GM13976 (cell line): Measurements from ENCODE around the gene PLEKHG5.
"Not testable (repeated sequence)": the region's sequence is repeated elsewhere in the genome, so short reads cannot be mapped to it uniquely, and the experiment has no call there.

Experiments
- DNase-seq: peaks from one replicate; pipeline ENCODE4 v3.0.0; 2012; ENCODE audit warnings: low spot score
- CTCF ChIP-seq: IDR thresholded peaks from 2 replicates; pipeline ENCODE4 v1.5.1; 2012; ENCODE audit warnings: borderline replicate concordance, mild to moderate bottlenecking; ENCODE audit not compliant: insufficient read depth; ENCODE audit errors: extremely low read depth, missing control alignments, control extremely low read depth
- in situ Hi-C: fragments of 300-500 bp; cut with MboI; formaldehyde crosslinking; loops from one replicate; pipeline ENCODE4 v1.12.0; 2022; ENCODE audit warnings: low sequenced_read_pairs, mixed read lengths, inconsistent platforms; ENCODE audit not compliant: unreplicated experiment

The PLEKHG5 gene

GRCh38 chr1:6448749-6449631, 42.5 kb downstream of the PLEKHG5 start:
- in situ Hi-C loops = no loop called here
- no peak for TF ChIP-seq CTCF
- no peak for DNase-seq

- no peak for DNase-seq
- TF ChIP-seq CTCF = no peak
- in situ Hi-C loops = no loop called here
Measured at GRCh38 chr1:6447818-6448748, 43.4 kb downstream of the PLEKHG5 start.

- no peak for TF ChIP-seq CTCF
- in situ Hi-C loops = no loop called here
- DNase-seq = no peak
Measured at GRCh38 chr1:6447016-6447817, 44.2 kb downstream of the PLEKHG5 start.

- no peak for DNase-seq
- no peak for TF ChIP-seq CTCF
- in situ Hi-C loops = no loop called here
Measured at GRCh38 chr1:6446665-6447015, 44.8 kb downstream of the PLEKHG5 start.

- DNase-seq, in situ Hi-C loops: not testable (repeated sequence)
Measured at GRCh38 chr1:6445929-6446328, 45.5 kb downstream of the PLEKHG5 start.

- no peak for DNase-seq
- in situ Hi-C loops = no loop called here
- TF ChIP-seq CTCF = peak; percentile 14
Measured at GRCh38 chr1:6445062-6445763, 46.3 kb downstream of the PLEKHG5 start.
